K562 (cell line): ENCODE results near the gene COPB2. TPM values are rescaled to one million over a fixed set of nuclear protein-coding genes. Genes with fewer than 3 reads are reported as not detected.

Source experiments
- ATAC-seq: fragments of 200-7000 bp; cut with Tn5 transposase; 3 replicates; pipeline ENCODE4 v1.9.1; 2020; ENCODE audit warnings: moderate library complexity
- BruUV-seq: library from RNA; stranded (reverse); fragments of 400-500 nt; replicated peaks from 2 replicates; lab custom pipeline; 2021; lab: Mats Ljungman, UMichigan
- CTCF ChIA-PET: fragments of 300-600 bp; formaldehyde crosslinking; extraction: SDS; loops from one replicate; lab custom pipeline; 2021; ENCODE audit warnings: low intra/inter-chr PET ratio; lab: Yijun Ruan, JAX
- POLR2A ChIA-PET: fragments of 300-600, 350-650 bp; sonication (Branson Sonifier 250); formaldehyde crosslinking; extraction: SDS; loops from one replicate; lab custom pipeline; 2021; ENCODE audit warnings: antibody characterized with exemption, inconsistent platforms; lab: Yijun Ruan, JAX
- DNase-seq, 4 experiments: peaks; one replicate each; pipeline versions ENCODE4 v3.0.0 to v3.0.0-alpha.2; 2011 to 2018; ENCODE audit warnings: low spot score in 3 of 4, mixed read lengths in 3 of 4; ENCODE audit errors: extremely low read depth in 1 of 4
- FAIRE-seq: peaks from 2 replicates; lab custom pipeline; 2011; peaks lifted over from hg19 to GRCh38; lab: Jason Lieb, UNC
- H2AFZ ChIP-seq: 2 replicates; pipeline ENCODE4 v1.6.0; 2011; ENCODE audit warnings: low read depth, low read length, control low read depth, inconsistent platforms
- H3K27ac ChIP-seq: fragments of 200-600 bp; 3 replicates; pipeline ENCODE4 v1.8.0; 2011; ENCODE audit warnings: low read depth, mild to moderate bottlenecking, control low read depth, inconsistent platforms, low read length, moderate library complexity, mixed read lengths; ENCODE audit errors: extremely low read depth
- H3K27me3 ChIP-seq, 2 experiments: fragments of 300-600 bp in 1 of 2; 2 replicates in 1 of 2; 3 replicates in 1 of 2; pipeline versions ENCODE4 v1.6.0 to v1.8.0; 2011; ENCODE audit warnings: inconsistent platforms in 2 of 2, low read length in 2 of 2, mild to moderate bottlenecking in 1 of 2, mixed read lengths in 1 of 2, moderate library complexity in 1 of 2; ENCODE audit not compliant: control insufficient read depth in 2 of 2, insufficient read depth in 2 of 2
- H3K36me3 ChIP-seq: fragments of 300-600 bp; 3 replicates; pipeline ENCODE4 v1.8.0; 2011; ENCODE audit warnings: mild to moderate bottlenecking, low read length, inconsistent platforms; ENCODE audit not compliant: control insufficient read depth, insufficient read depth
- H3K4me1 ChIP-seq, 2 experiments: fragments of 200-600 bp in 1 of 2; replicated peaks in 1 of 2; 2 replicates in 1 of 2; 3 replicates in 1 of 2; pipeline versions ENCODE4 v1.5.1 to v1.8.0; 2011; ENCODE audit warnings: inconsistent platforms in 2 of 2, low read length in 2 of 2, mild to moderate bottlenecking in 1 of 2, mixed read lengths in 1 of 2, moderate library complexity in 1 of 2; ENCODE audit not compliant: control insufficient read depth in 2 of 2, insufficient read depth in 2 of 2
- H3K4me2 ChIP-seq: 2 replicates; pipeline ENCODE4 v1.6.1; 2011; ENCODE audit warnings: low read length, control low read depth, inconsistent platforms, mixed read lengths; ENCODE audit not compliant: insufficient read depth
- H3K4me3 ChIP-seq: fragments of 200-600 bp; sonication (generic), shearing (Covaris generic); 2 replicates; pipeline ENCODE4 v1.5.1; 2016; ENCODE audit warnings: control low read depth, inconsistent platforms
- H3K79me2 ChIP-seq: fragments of 200-600 bp; 3 replicates; pipeline ENCODE4 v1.8.0; 2011; ENCODE audit warnings: low read length, inconsistent platforms; ENCODE audit not compliant: control insufficient read depth, insufficient read depth
- H3K9ac ChIP-seq, 2 experiments: 2 replicates each; pipeline versions ENCODE4 v1.6.0 to v1.6.1; 2011; ENCODE audit warnings: low read depth in 2 of 2, low read length in 2 of 2, control low read depth in 1 of 2, inconsistent platforms in 1 of 2, mild to moderate bottlenecking in 1 of 2, mixed read lengths in 1 of 2; ENCODE audit not compliant: insufficient read depth in 1 of 2
- H3K9me1 ChIP-seq: one replicate; pipeline ENCODE4 v1.6.0; 2011; ENCODE audit warnings: inconsistent platforms, mild to moderate bottlenecking, low read length, moderate library complexity; ENCODE audit not compliant: control insufficient read depth, insufficient read depth
- H3K9me3 ChIP-seq: replicated peaks from 2 replicates; pipeline ENCODE4 v1.5.1; 2011; ENCODE audit warnings: low read depth, low read length, inconsistent platforms; ENCODE audit not compliant: control insufficient read depth, insufficient read depth
- H4K20me1 ChIP-seq: replicated peaks from 2 replicates; pipeline ENCODE4 v1.6.1; 2011; ENCODE audit warnings: low read length, inconsistent platforms, mixed read lengths; ENCODE audit not compliant: control insufficient read depth, insufficient read depth
- CXXC5 ChIP-seq: fragments of 250-450 bp; sonication (Bioruptor Pico); IDR thresholded peaks from 2 replicates; pipeline ENCODE4 v1.8.0; 2022; ENCODE audit warnings: inconsistent platforms, mild to moderate bottlenecking, moderate library complexity
- DMBX1 ChIP-seq: fragments of 250-450 bp; sonication (Bioruptor Pico); IDR thresholded peaks from 2 replicates; pipeline ENCODE4 v1.8.0; 2022; ENCODE audit warnings: inconsistent platforms, mild to moderate bottlenecking, moderate library complexity, borderline replicate concordance
- EGR1 ChIP-seq: fragments of 450-650 bp; conservative IDR thresholded peaks from 2 replicates; pipeline ENCODE4 v1.6.1; 2017; ENCODE audit warnings: mild to moderate bottlenecking
- FOSL1 ChIP-seq: fragments of 200-800 bp; sonication (Bioruptor generic); conservative IDR thresholded peaks from 2 replicates; pipeline ENCODE4 v1.6.1; 2016; ENCODE audit warnings: missing genetic modification characterization, missing compliant biosample characterization
- JUND ChIP-seq, 2 experiments: IDR thresholded peaks; 2 replicates in 1 of 2; 3 replicates in 1 of 2; pipeline ENCODE4 v1.6.1; 2011; ENCODE audit warnings: borderline replicate concordance in 2 of 2, low read depth in 2 of 2, low read length in 2 of 2, improper control_type of control experiment in 1 of 2, missing biosample characterization in 1 of 2, missing genetic modification characterization in 1 of 2, missing genetic modification reagents in 1 of 2
- MED1 ChIP-seq: sonication (generic); formaldehyde crosslinking; IDR thresholded peaks from 2 replicates; pipeline ENCODE4 v1.8.1; 2023; ENCODE audit warnings: missing genetic modification reagents, borderline replicate concordance
- MYBL2 ChIP-seq, 2 experiments: fragments of 450-650 bp in 1 of 2; sonication (generic) in 1 of 2; formaldehyde crosslinking in 1 of 2; IDR thresholded peaks; 2 replicates each; pipeline versions ENCODE4 v1.6.1 to v1.8.1; 2017 to 2022; ENCODE audit warnings: borderline replicate concordance in 1 of 2, inconsistent platforms in 1 of 2, low read depth in 1 of 2, mild to moderate bottlenecking in 1 of 2, missing genetic modification reagents in 1 of 2, moderate library complexity in 1 of 2
- NFRKB ChIP-seq: fragments of 450-650 bp; IDR thresholded peaks from 2 replicates; pipeline ENCODE4 v1.6.1; 2016; ENCODE audit warnings: low read depth
- NR2C1 ChIP-seq, 2 experiments: fragments of 450-650 bp; IDR thresholded peaks; 2 replicates each; pipeline ENCODE4 v1.6.1; 2017; ENCODE audit warnings: mild to moderate bottlenecking in 2 of 2, antibody characterized with exemption in 1 of 2, inconsistent platforms in 1 of 2, missing compliant biosample characterization in 1 of 2, missing genetic modification characterization in 1 of 2
- RNF2 ChIP-seq: sonication (generic); IDR thresholded peaks from 2 replicates; pipeline ENCODE4 v1.6.1; 2016
- TCF3 ChIP-seq: sonication (generic); formaldehyde crosslinking; IDR thresholded peaks from 2 replicates; pipeline ENCODE4 v1.4.0; 2020; ENCODE audit warnings: mild to moderate bottlenecking, missing genetic modification reagents
- TEAD4 ChIP-seq, 2 experiments: sonication (generic) in 1 of 2; formaldehyde crosslinking in 1 of 2; IDR thresholded peaks; 2 replicates each; pipeline versions ENCODE4 v1.6.1 to v1.8.0; 2012 to 2022; ENCODE audit warnings: borderline replicate concordance in 1 of 2, inconsistent platforms in 1 of 2, low read length in 1 of 2, mild to moderate bottlenecking in 1 of 2, missing genetic modification reagents in 1 of 2
- ZBTB43 ChIP-seq: sonication (generic); formaldehyde crosslinking; IDR thresholded peaks from 2 replicates; pipeline ENCODE4 v1.8.0; 2023; ENCODE audit warnings: mild to moderate bottlenecking, missing genetic modification reagents
- ZBTB5 ChIP-seq: fragments of 450-650 bp; IDR thresholded peaks from 2 replicates; pipeline ENCODE4 v1.6.1; 2017; ENCODE audit warnings: antibody characterized with exemption
- ZBTB8A ChIP-seq: fragments of 450-650 bp; IDR thresholded peaks from 2 replicates; pipeline ENCODE4 v1.6.1; 2018; ENCODE audit warnings: mild to moderate bottlenecking, moderate library complexity; ENCODE audit not compliant: partially characterized antibody
- ZNF277 ChIP-seq: fragments of 250-450 bp; sonication (Bioruptor Pico); IDR thresholded peaks from 2 replicates; pipeline ENCODE4 v1.8.0; 2022; ENCODE audit warnings: inconsistent platforms, mild to moderate bottlenecking, moderate library complexity, borderline replicate concordance
- WGBS: fragments of 100-300 bp; shearing (Covaris generic); methylation state at CpG from one replicate; pipeline ENCODE4 v1.1.6; 2016; ENCODE audit warnings: low coverage, mixed read lengths; ENCODE audit not compliant: insufficient coverage; ENCODE audit errors: missing lambda C conversion rate; 5-methylcytosine and 5-hydroxymethylcytosine counted together
- in situ Hi-C: fragments of 300-500 bp; cut with MboI; formaldehyde crosslinking; loops from 4 replicates; pipeline ENCODE4 v1.15.0; 2018; ENCODE audit warnings: inconsistent platforms, mixed read lengths
- intact Hi-C: fragments of 100-400 bp; cut with micrococcal nuclease; formaldehyde crosslinking; loops from 2 replicates; pipeline ENCODE4 v1.14.2; 2022
- polyA plus RNA-seq, 8 experiments: library from polyadenylated mRNA; depleted of rRNA in 4 of 8; stranded (reverse) in 5 of 8; unstranded in 3 of 8; fragments of >200 nt; fragmentation: Nextera tagmentation in 2 of 8; fragmentation: Illumina TruSeq in 1 of 8; extraction: Ambion mirVana in 2 of 8; extraction: Trizol in 1 of 8; gene quantifications; 2 replicates each; pipeline versions ENCODE4 v1.2.1 to v1.2.3, GENCODE V29; 2011 to 2014; ENCODE audit warnings: inconsistent platforms in 1 of 8, missing spikeins in 1 of 8
- total RNA-seq, 7 experiments: library from RNA; depleted of rRNA in 6 of 7; stranded (reverse); fragments of >200 nt in 6 of 7; fragmentation: Illumina TruSeq in 2 of 7; extraction: Trizol in 2 of 7; gene quantifications; 2 replicates each; pipeline versions ENCODE4 v1.2.1 to v1.2.3, GENCODE V29; 2011 to 2021; ENCODE audit warnings: low replicate concordance in 1 of 7

The COPB2 gene
- total and polyA plus RNA-seq, 9 of the 15 experiments (the other 6 are each of a cell fraction or from before 2014, with no cell fraction given): 64.3 to 189 (median 130) TPM

GRCh38 chr3:139309880-139310279 lies 79.6 kb downstream of the COPB2 start:
- DNase-seq: peak; percentile 43 to 71 (median 54)
- H3K27ac ChIP-seq: peak overlapping the region; percentile 11; the same call in 1 of the 3 replicates
- peaks cover 3% of the 10 kb centered on the region for H3K9me1 ChIP-seq
- H3K79me2 ChIP-seq: no peaks in the 10 kb centered on the region
- peak overlapping the region; percentile 70 for H2AFZ ChIP-seq
- no peaks in the 10 kb centered on the region for H3K36me3 ChIP-seq
- no peak overlapping the region for H3K4me2 ChIP-seq
- in situ Hi-C loops (no loop called here), intact Hi-C loops (no loop called here)
- no peaks in the 10 kb centered on the region for H4K20me1 ChIP-seq
- BruUV-seq: no TSS peak
- WGBS: 39% methylated on average over 4 of the region's 4 CpGs
- H3K4me3 ChIP-seq: no peak overlapping the region
- FAIRE-seq: peak; percentile 83
- peak; percentile 15 for ATAC-seq
- H3K9ac ChIP-seq: no peak overlapping the region; a peak in 1 of 4 replicates
- ChIA-PET CTCF (no interaction called here), POLR2A (interaction anchor here (0.6 to 1.5 kb wide), 3 partner anchors 9 to 358 kb away, joined by 3 to 7 read pairs (median 3); no protein-coding TSS in a partner anchor)
- H3K9me3 ChIP-seq: peaks cover 3% of the 10 kb centered on the region; the same call in 1 of the 2 replicates
- H3K4me1 ChIP-seq: peaks cover 43 to 81% of the 10 kb centered on the region in 2 experiments
- no peaks in the 10 kb centered on the region for H3K27me3 ChIP-seq
- 0 out of 2 replicates have a peak, but pooled peaks have one; percentile 23 for TF ChIP-seq NFRKB
- TF ChIP-seq JUND (IDR thresholded peaks at IDR 0.05; ENCODE audit: borderline replicate concordance, low read depth, low read length): peak; percentile 89
- peak; percentile 67; the same call in 1 of the 3 replicates for TF ChIP-seq JUND (tag; IDR thresholded peaks at IDR 0.05; ENCODE audit: borderline replicate concordance, low read depth, low read length)
- no peak for TF ChIP-seq RNF2
- TF ChIP-seq ZBTB8A: no peak
- no peak for TF ChIP-seq NR2C1 (IDR thresholded peaks at IDR 0.05)
- TF ChIP-seq NR2C1 (tag; IDR thresholded peaks at IDR 0.05): peak; percentile 55; the same call in 1 of the 2 replicates
- no peak for TF ChIP-seq ZBTB5
- peak; percentile 79 for TF ChIP-seq FOSL1 (tag)
- TF ChIP-seq ZBTB43 (CRISPR knock-in tag): no peak
- TF ChIP-seq CXXC5 (CRISPR knock-in tag): no peak
- no peak for TF ChIP-seq ZNF277
- TF ChIP-seq DMBX1 (CRISPR knock-in tag): peak; percentile 32; the same call in 1 of the 2 replicates
- no peak for TF ChIP-seq EGR1
- no peak for TF ChIP-seq MED1 (CRISPR knock-in tag)
- TF ChIP-seq MYBL2 (IDR thresholded peaks at IDR 0.05; ENCODE audit: low read depth): no peak
- TF ChIP-seq MYBL2 (CRISPR knock-in tag; IDR thresholded peaks at IDR 0.05; ENCODE audit: borderline replicate concordance): no peak
- no peak for TF ChIP-seq TEAD4 (IDR thresholded peaks at IDR 0.05; ENCODE audit: low read length)
- TF ChIP-seq TEAD4 (CRISPR knock-in tag; IDR thresholded peaks at IDR 0.05; ENCODE audit: borderline replicate concordance): no peak
- no peak for TF ChIP-seq TCF3 (CRISPR knock-in tag)
